Testis (tissue), 2 donors: ENCODE results near the gene COL23A1.

Experiments used
- POLR2A ChIP-seq: fragments of 450-650 bp; IDR thresholded peaks from one replicate; pipeline ENCODE4 v1.6.1; 2017; ENCODE audit warnings: antibody characterized with exemption, mild to moderate bottlenecking, moderate library complexity
- TF ChIP-seq, protein P1 (sequence below), 3 experiments: fragments of 450-650 bp in 2 of 3; fragments of 200-600 bp in 1 of 3; sonication (generic) in 1 of 3; IDR thresholded peaks; one replicate each; pipeline ENCODE4 v1.5.1; 2016 to 2019; ENCODE audit warnings: antibody characterized with exemption in 3 of 3, mild to moderate bottlenecking in 2 of 3, moderate library complexity in 1 of 3

DNA sequence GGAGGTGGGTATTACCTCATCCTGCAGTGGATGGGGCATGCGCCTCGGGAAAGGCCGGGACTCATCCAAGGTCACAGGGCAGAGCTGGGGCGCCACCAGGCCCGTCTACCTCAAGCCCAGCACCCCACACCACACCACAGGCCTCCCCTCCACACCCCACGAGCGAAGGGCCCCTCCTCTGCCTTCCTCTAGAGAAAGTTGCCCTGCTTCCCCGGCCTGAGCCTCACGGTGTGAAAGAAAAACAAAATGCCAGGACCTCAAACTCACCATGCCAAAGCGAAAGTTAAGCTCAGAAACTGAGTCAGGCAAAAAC is 161.1 kb downstream of the COL23A1 start:
- TF ChIP-seq, protein P1, sequence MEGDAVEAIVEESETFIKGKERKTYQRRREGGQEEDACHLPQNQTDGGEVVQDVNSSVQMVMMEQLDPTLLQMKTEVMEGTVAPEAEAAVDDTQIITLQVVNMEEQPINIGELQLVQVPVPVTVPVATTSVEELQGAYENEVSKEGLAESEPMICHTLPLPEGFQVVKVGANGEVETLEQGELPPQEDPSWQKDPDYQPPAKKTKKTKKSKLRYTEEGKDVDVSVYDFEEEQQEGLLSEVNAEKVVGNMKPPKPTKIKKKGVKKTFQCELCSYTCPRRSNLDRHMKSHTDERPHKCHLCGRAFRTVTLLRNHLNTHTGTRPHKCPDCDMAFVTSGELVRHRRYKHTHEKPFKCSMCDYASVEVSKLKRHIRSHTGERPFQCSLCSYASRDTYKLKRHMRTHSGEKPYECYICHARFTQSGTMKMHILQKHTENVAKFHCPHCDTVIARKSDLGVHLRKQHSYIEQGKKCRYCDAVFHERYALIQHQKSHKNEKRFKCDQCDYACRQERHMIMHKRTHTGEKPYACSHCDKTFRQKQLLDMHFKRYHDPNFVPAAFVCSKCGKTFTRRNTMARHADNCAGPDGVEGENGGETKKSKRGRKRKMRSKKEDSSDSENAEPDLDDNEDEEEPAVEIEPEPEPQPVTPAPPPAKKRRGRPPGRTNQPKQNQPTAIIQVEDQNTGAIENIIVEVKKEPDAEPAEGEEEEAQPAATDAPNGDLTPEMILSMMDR (IDR thresholded peaks at IDR 0.05): no peak
- no peak for TF ChIP-seq POLR2A
